ENCODE results near the gene MYO5C.
"Not testable (repeated sequence)": the region's sequence is repeated elsewhere in the genome, so short reads cannot be mapped to it uniquely, and the experiment has no call there.

The MYO5C gene

GRCh38 chr15:52246686-52247431 is 48.7 kb downstream of the MYO5C start:
- DNase-seq (ENCODE audit: low read depth in 3 of 3) = no peak

- no peak for DNase-seq (ENCODE audit: low read depth in 3 of 3)
These were observed 51.7 kb downstream of the MYO5C start for GRCh38 chr15:52243697-52244555.

GRCh38 chr15:52243286-52243685 is 52.3 kb downstream of the MYO5C start:
- DNase-seq (ENCODE audit: low read depth in 3 of 3) = no peak

DNA sequence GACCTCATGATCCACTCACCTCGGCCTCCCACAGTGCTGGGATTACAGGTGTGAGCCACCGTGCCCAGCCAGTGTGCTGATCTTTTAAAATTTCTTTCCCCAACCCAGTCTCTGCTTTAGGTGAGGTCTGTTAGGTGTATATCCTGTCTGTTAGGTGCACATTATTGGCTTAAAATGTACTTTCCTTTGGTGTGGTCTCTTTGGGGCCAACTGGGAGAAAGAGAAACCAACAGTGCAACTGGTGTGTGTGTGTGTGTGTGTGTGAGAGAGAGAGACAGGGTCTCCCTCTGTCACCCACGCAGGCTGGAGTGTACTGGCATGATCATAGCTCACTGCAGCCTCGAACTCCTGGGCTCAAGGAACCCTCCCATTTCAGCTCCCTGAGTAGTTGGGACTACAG is 54.1 kb downstream of the MYO5C start:
- DNase-seq (ENCODE audit: low read depth in 3 of 3) = no peak

- no peak for DNase-seq (ENCODE audit: low read depth in 3 of 3)
These were observed 55.4 kb downstream of the MYO5C start for GRCh38 chr15:52240166-52240565.

DNA sequence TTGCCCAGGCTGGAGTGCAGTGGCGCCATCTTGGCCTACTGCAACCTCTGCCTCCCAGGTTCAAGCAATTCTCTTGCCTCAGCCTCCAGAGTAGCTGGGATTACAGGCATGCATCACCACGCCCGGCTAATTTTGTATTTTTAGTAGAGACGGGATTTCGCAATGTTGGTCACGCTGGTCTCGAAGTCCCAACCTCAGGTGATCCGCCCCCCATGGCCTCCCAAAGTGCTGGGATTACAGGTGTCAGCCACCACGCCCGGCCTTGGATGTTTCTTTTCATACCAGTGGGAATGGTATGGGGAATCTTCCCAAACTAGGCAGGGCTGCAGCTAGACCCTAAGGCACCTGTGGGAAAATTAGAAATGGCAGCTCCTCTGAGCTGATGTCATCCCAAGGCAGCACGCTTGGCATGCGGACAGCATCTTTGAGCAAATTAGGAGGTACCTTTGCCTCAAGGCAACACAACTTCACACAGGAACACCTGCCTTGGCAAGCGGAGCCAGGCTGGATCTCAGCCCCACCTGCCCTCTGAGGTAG is 56.5 kb downstream of the MYO5C start:
- DNase-seq (ENCODE audit: low read depth in 3 of 3) = not testable (repeated sequence)

- no peak for DNase-seq (ENCODE audit: low read depth in 3 of 3)
These were observed 57.5 kb downstream of the MYO5C start for GRCh38 chr15:52238149-52238548.

- DNase-seq (ENCODE audit: low read depth in 3 of 3) = no peak
These were observed 59.6 kb downstream of the MYO5C start for GRCh38 chr15:52236013-52236412.

DNA sequence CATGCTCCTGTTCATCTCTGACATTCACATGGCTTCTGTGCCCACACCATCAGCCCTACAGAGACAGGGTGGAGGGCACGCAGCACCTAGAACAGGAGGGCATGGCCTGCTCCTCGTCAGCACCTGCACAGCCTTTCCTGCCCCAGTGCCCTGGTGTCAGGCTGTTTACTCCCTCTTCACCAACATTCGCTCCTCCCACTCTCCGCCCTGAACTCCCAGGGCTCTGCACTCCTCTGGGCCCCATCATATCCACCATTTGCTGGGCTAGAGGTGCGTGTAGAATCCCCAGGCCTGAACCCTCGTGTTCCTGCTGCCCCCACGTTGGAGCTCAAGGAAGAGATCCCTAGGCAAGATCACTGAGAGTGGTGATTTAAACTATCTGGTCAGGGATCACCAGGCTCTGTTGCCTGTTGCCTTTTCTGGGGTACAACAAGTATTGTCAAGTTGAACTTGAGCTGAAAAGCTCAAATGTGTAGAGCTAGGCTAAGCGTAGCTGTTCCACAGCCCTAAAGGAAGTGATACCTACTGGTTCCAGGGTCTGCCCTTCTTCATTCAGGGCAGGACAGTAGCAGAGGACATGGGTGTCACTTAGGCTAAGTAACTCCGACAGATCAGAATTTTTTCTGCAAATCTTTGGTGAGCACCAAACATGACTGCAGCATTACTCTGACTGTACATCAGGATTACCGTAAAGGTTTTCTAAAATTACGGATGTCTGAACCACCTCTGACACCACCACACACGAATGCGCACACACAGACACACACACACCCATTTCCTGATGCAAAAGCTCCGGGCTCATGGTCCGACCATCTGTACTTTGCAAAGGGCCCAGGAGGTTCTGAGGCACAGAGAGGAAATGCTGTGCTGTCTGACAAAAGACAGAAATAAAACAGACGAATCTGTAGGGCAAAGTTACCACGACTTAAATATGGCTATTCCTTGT is 60.7 kb downstream of the MYO5C start:
- no peak for DNase-seq (ENCODE audit: low read depth in 3 of 3)

GRCh38 chr15:52233405-52233804 is 62.2 kb downstream of the MYO5C start:
- no peak for DNase-seq (ENCODE audit: low read depth in 3 of 3)

DNA sequence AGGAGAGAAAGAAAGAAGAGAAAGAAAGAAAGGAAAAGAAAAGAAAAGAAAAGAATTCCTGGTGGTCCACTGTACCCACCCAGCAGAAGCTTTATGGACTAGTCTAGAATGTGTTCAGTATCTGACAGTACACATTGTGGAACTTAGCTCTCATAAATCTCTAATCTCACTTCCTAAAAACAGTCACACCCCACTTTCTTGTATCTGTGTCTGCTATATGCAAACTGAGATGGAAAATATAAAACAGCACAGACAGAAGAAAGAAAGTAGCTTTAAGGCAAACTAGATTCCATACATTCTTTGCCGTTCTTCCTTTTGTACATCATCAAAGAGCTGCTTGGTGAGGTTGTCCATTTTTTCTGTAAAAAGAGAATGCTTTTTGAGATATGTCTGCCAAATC is 63.3 kb downstream of the MYO5C start:
- no peak for DNase-seq (ENCODE audit: low read depth in 3 of 3)

- no peak for DNase-seq (ENCODE audit: low read depth in 3 of 3)
These were observed 65.5 kb downstream of the MYO5C start for GRCh38 chr15:52230073-52230472.

DNA sequence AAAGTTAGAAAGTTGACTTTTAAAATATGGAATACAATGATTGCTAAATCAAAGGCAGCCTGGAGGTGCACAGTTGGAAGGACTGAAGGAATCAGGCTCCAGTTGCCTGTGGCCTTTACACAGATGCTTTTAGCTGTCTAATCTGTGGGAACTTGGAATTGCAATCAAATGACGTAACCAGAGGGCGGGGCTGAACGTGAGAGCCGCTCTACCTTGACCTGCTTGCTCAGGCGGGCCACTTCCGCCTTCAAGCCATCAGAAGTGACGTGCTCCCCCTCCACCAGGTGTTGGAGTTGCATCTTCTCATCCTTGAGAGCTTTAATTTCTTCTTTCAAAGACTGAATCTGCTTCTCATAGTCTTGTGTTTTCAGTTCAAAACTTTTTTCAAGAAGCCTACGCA is 66.7 kb downstream of the MYO5C start:
- DNase-seq (ENCODE audit: low read depth in 3 of 3) = no peak

GRCh38 chr15:52227456-52227855 is 68.1 kb downstream of the MYO5C start:
- peak; percentile 16 to 40 (median 38) for DNase-seq (ENCODE audit: low read depth in 3 of 3)

GRCh38 chr15:52225230-52225629 is 70.4 kb downstream of the MYO5C start:
- DNase-seq (ENCODE audit: low read depth in 3 of 3) = no peak

DNA sequence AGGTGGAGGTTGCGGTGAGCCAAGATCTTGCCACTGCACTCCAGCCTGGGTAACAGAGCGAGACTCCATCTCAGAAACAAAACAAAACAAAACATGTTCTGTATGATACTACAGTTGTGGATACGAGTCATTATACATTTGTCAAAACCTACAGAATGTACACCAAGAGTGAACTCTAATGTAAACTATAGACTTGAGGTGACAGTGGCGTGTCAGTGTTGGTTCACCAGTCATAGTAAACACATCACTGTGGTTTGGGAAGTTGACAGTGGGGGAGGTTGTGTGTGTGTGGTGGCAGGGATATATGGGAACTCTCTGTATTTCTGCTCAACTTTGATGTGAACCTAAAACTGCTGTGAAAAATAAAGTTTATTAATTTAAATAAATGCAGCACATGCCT is 71.4 kb downstream of the MYO5C start:
- no peak for DNase-seq (ENCODE audit: low read depth in 3 of 3)

DNA sequence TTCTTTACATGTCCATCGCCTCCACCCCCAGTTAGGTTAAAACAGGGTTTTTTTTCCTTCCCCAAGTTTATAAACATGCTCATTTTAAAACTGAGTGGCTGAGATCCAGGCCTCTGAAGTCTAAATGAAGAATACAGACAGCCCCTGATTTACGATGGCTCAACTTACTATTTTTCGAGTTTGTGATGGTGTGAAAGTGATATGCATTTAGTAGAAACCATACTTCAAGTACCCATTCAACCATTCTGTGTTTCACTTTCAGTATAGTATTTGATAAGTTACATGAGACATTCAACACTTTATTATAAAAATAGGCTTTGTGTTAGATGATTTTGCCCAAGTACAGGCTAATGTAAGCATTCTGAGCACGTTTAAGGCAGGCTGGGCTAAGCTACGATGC is 73.9 kb downstream of the MYO5C start:
- no peak for DNase-seq (ENCODE audit: low read depth in 3 of 3)

DNA sequence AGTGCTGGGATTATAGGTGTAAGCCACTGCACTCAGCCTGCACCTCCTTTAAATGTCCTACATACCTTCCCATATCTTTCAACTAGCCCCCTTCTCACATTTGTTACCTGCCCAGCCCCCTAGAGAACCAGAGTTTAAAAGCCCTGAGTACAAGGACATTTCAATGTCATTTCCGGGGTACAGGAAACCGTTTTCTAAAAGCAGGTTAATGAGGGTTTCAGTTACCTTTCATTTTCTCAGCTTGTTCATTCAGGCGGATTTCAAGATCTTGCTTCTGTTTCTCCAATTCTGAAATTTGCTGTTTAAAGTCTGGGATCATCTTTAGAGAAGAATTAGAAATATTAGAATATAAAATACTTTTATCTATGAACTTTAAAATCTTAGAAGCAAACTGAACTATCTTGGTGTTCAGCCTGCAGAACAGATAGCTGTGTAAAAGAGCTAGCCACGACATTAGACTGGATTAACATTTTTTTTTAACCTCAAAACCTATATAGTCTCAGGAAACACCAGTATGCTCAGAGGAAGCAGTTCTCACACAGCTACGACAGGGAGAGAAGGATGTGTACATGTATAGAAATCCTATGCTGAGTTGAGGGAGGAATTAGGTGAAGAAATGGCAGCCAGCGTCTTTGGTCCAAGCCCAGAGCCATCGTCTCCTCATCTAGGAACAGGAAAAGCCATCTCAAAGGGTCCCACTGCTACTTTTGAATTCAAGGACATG is 74.5 kb downstream of the MYO5C start:
- no peak for DNase-seq (ENCODE audit: low read depth in 3 of 3)

DNA sequence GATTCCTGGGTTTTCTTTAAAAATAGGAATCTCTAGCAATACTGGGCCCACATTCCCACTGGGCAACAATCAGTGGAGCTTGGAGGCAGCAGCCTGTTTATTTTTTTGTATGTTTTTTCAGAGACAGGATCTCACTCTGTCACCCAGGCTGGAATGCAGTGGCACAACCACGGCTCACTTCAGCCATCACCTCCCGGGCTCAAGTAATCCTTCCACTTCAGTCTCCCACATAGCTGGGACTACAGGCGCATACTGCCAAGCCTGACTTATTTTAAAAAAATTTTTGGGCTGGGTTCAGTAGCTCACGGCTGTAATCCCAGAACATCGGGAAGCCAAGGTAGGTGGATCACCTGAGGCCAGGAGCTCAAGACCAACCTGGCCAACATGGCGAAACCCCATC is 75.4 kb downstream of the MYO5C start:
- DNase-seq (ENCODE audit: low read depth in 3 of 3) = no peak

DNA sequence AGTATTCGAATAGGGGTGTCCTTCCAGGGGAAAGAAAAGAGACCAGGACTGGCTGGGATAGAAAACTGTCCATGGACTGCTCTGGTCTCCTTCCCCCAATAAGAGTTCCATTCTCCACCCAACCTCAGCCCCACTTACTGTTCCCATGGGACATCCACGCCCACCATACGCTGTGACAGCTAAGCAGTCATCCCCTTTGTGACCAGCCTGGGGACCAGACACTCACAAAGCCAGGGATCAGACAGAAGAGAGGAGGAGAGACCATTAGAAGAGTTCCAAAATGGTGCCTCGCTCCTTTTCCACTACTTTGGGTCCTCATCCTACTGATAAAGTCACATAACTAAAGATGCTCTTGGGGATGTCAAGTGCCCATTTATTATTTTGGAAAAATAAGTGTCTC is 76.8 kb downstream of the MYO5C start:
- DNase-seq (ENCODE audit: low read depth in 3 of 3) = no peak

- DNase-seq (ENCODE audit: low read depth in 3 of 3) = no peak
These were observed 77.2 kb downstream of the MYO5C start for GRCh38 chr15:52218371-52218770.

Data from stimulated activated CD4-positive, alpha-beta T cell treated with anti-CD3 and anti-CD28 coated beads, TNF-alpha, amount 100 ng/mL, for 4 hours (primary cell).